ENCODE measurements around the gene PIP5KL1. TPM values are rescaled to one million over a fixed set of nuclear protein-coding genes. Genes with fewer than 3 reads are reported as not detected.

PIP5KL1 gene
- total RNA-seq, 3 donors from 2014 or later (not counting 1 experiment from before 2014, with no cell fraction given), result 0.52 to 1.4 (median 0.97) TPM

DNA sequence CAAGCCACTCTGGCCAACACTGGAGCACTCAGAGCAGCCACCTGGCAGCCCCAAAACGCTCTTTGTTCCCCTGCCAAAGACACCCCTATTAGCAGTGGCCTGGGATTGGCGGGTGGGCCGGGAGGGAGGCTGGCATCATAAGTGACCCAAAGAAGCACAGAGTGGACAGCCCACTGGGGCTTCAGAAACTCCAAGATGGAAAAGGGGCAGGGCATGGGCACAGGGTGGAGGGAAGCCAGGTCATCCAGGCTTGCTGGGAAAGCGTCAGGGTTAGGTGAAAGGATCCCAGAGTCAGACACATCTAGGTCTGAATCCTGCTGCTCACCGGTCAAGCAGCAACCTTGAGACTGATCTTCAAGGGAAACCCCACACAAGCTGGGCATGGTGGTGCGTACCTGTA lies 35.4 kb upstream of the PIP5KL1 start:
- Mint-ChIP-seq H3K4me1 (peaks cover 12 to 25% of the 10 kb centered on the region in 2 donors), H3K36me3 (no peaks in the 10 kb centered on the region), H3K27ac (no peak overlapping the region), H3K9me3 (no peaks in the 10 kb centered on the region), H3K4me3 (no peak overlapping the region), H3K27me3 (ENCODE audit: low read depth in 2 of 2) (no peaks in the 10 kb centered on the region)
- no peak overlapping the region for H3K27ac ChIP-seq (ENCODE audit: low read length)
- no peaks in the 10 kb centered on the region for H3K36me3 ChIP-seq (ENCODE audit: control insufficient read depth, insufficient read depth, low read length)
- H3K4me3 ChIP-seq (ENCODE audit: low read length), result no peak overlapping the region
- intact Hi-C loops (cut with micrococcal nuclease), result no loop called here
- TF ChIP-seq, protein P1, sequence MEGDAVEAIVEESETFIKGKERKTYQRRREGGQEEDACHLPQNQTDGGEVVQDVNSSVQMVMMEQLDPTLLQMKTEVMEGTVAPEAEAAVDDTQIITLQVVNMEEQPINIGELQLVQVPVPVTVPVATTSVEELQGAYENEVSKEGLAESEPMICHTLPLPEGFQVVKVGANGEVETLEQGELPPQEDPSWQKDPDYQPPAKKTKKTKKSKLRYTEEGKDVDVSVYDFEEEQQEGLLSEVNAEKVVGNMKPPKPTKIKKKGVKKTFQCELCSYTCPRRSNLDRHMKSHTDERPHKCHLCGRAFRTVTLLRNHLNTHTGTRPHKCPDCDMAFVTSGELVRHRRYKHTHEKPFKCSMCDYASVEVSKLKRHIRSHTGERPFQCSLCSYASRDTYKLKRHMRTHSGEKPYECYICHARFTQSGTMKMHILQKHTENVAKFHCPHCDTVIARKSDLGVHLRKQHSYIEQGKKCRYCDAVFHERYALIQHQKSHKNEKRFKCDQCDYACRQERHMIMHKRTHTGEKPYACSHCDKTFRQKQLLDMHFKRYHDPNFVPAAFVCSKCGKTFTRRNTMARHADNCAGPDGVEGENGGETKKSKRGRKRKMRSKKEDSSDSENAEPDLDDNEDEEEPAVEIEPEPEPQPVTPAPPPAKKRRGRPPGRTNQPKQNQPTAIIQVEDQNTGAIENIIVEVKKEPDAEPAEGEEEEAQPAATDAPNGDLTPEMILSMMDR (IDR thresholded peaks at IDR 0.05), result no peak
- no peaks in the 10 kb centered on the region for H3K27me3 ChIP-seq (ENCODE audit: control insufficient read depth, insufficient read depth, low read length)
- DNase-seq (no peak), ATAC-seq (no peak)
- H3K9me3 ChIP-seq (ENCODE audit: control insufficient read depth, insufficient read depth, low read length), result no peaks in the 10 kb centered on the region
- WGBS (ENCODE audit: insufficient coverage), result 92% methylated on average over 6 of the region's 6 CpGs
- peaks cover 76% of the 10 kb centered on the region for H3K4me1 ChIP-seq (ENCODE audit: control insufficient read depth, insufficient read depth, low read length)

DNA sequence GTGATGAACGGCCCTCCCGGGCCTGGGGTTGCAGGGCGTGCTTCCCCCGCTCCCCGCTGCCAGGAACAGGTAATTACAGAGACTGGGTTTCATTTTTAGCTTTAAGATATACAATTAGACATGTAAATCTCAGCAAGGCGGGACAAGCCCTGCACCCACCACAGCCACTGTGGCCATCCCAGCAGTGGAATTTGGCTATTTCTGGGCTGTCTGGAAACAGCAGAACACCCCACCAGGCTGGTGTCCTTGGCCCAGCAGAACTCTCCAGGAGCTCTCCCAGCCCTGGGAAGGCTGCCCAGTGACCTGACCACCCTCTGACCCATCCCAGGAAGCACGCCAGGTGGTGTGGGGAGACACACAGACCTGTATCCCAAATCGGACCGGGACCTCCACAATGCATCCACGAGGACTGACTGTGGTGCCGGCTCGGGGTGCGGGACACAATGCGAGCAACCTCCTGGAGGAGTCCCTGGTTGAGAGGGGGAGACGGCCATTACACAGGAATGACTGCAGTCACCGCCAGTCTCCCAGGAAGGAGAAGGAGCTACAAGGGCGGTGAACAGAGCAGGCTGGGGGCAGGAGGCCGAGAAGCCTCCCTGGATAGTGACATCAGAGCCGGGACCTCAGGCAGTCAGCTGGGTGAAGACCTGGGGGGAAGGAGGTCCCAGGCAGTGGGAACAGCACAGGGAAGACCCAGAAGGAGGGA lies 32.9 kb upstream of the PIP5KL1 start:
- Mint-ChIP-seq H3K4me1 (peaks cover 6 to 13% of the 10 kb centered on the region in 2 donors), H3K27ac (no peak overlapping the region), H3K9me3 (no peaks in the 10 kb centered on the region), H3K27me3 (ENCODE audit: low read depth in 2 of 2) (no peaks in the 10 kb centered on the region), H3K4me3 (no peak overlapping the region), H3K36me3 (no peaks in the 10 kb centered on the region)
- WGBS (ENCODE audit: insufficient coverage), result 93% methylated on average over 19 of the region's 19 CpGs
- no peak overlapping the region for H3K27ac ChIP-seq (ENCODE audit: low read length)
- ATAC-seq, result no peak
- H3K4me1 ChIP-seq (ENCODE audit: control insufficient read depth, insufficient read depth, low read length), result peaks cover 63% of the 10 kb centered on the region
- no peaks in the 10 kb centered on the region for H3K9me3 ChIP-seq (ENCODE audit: control insufficient read depth, insufficient read depth, low read length)
- TF ChIP-seq, protein P1 (IDR thresholded peaks at IDR 0.05), result no peak
- no peak overlapping the region for H3K4me3 ChIP-seq (ENCODE audit: low read length)
- H3K27me3 ChIP-seq (ENCODE audit: control insufficient read depth, insufficient read depth, low read length), result no peaks in the 10 kb centered on the region
- no peaks in the 10 kb centered on the region for H3K36me3 ChIP-seq (ENCODE audit: control insufficient read depth, insufficient read depth, low read length)
- intact Hi-C loops (cut with micrococcal nuclease), result no loop called here
- DNase-seq, result peak in 1 of 2 donors; percentile 52

DNA sequence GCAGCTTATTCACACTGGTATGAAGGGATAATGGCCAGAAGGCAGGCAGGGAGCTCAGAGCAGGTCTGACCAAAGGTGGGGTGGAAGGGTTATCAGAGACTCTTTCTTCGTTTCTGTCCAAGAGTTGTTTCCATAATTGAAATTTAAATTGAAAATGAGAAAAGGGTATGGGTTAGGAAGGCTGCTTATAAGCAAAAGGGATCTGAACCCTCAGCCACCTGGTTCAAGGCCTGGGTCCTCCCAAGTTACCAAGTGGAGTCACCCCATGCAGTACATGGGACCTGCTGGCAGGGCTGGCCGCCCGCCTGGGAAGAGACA lies 32.4 kb upstream of the PIP5KL1 start:
- Histone ChIP-seq H3K36me3 (ENCODE audit: control insufficient read depth, insufficient read depth, low read length) (no peaks in the 10 kb centered on the region), H3K27me3 (ENCODE audit: control insufficient read depth, insufficient read depth, low read length) (no peaks in the 10 kb centered on the region), H3K4me3 (ENCODE audit: low read length) (no peak overlapping the region), H3K27ac (ENCODE audit: low read length) (no peak overlapping the region), H3K4me1 (ENCODE audit: control insufficient read depth, insufficient read depth, low read length) (peaks cover 58% of the 10 kb centered on the region), H3K9me3 (ENCODE audit: control insufficient read depth, insufficient read depth, low read length) (no peaks in the 10 kb centered on the region)
- Mint-ChIP-seq H3K36me3 (no peaks in the 10 kb centered on the region), H3K4me3 (no peak overlapping the region), H3K27ac (no peak overlapping the region), H3K9me3 (no peaks in the 10 kb centered on the region), H3K4me1 (peaks cover 6 to 10% of the 10 kb centered on the region in 2 donors), H3K27me3 (ENCODE audit: low read depth in 2 of 2) (no peaks in the 10 kb centered on the region)
- TF ChIP-seq, protein P1 (IDR thresholded peaks at IDR 0.05), result no peak
- ATAC-seq (no peak), DNase-seq (no peak)
- WGBS (ENCODE audit: insufficient coverage), result 86% methylated on average over 3 of the region's 3 CpGs
- intact Hi-C loops (cut with micrococcal nuclease), result no loop called here

DNA sequence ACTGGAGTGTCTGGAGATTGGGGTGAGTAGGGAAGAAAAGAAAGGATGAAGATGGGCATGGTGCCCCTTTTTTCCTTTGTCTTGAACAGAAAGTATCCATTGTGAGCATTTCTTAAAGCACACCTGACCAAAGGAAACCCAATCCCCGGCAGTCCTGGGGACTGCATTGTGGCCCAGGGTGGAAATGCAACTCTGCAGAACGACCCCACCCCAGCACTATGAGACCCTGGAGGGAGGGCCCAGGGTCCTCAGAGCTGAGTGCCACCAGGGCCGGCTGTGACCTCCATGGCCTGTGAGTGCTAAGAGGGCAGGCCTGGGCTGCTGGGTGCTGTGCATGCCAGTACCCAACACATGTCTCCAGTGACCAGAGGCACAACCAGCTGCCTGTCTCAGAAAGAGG lies 31.7 kb upstream of the PIP5KL1 start:
- Histone ChIP-seq H3K27me3 (ENCODE audit: control insufficient read depth, insufficient read depth, low read length) (no peaks in the 10 kb centered on the region), H3K9me3 (ENCODE audit: control insufficient read depth, insufficient read depth, low read length) (no peaks in the 10 kb centered on the region), H3K4me3 (ENCODE audit: low read length) (no peak overlapping the region), H3K27ac (ENCODE audit: low read length) (no peak overlapping the region), H3K36me3 (ENCODE audit: control insufficient read depth, insufficient read depth, low read length) (no peaks in the 10 kb centered on the region), H3K4me1 (ENCODE audit: control insufficient read depth, insufficient read depth, low read length) (peaks cover 51% of the 10 kb centered on the region)
- Mint-ChIP-seq H3K9me3 (no peaks in the 10 kb centered on the region), H3K27me3 (ENCODE audit: low read depth in 2 of 2) (no peaks in the 10 kb centered on the region), H3K4me3 (no peak overlapping the region), H3K36me3 (no peaks in the 10 kb centered on the region), H3K4me1 (peaks cover 6 to 10% of the 10 kb centered on the region in 2 donors), H3K27ac (no peak overlapping the region)
- ATAC-seq, result no peak
- DNase-seq, result no peak
- WGBS (ENCODE audit: insufficient coverage), result 60% methylated on average over 3 of the region's 3 CpGs
- intact Hi-C loops (cut with micrococcal nuclease), result no loop called here
- TF ChIP-seq, protein P1 (IDR thresholded peaks at IDR 0.05), result no peak
